ENCODE results near the gene B3GALT6. TPM values are rescaled to one million over a fixed set of nuclear protein-coding genes. Genes with fewer than 3 reads are reported as not detected.

Gene B3GALT6
- total RNA-seq, 1 experiment from 2014 or later: 33.4 TPM

- Histone ChIP-seq H3K36me3 (peaks cover 60% of the 10 kb centered on the region), H3K27me3 (no peaks in the 10 kb centered on the region), H3K9me3 (replicated peaks) (no peaks in the 10 kb centered on the region), H3K4me1 (no peaks in the 10 kb centered on the region; the same call in 1 of the 2 replicates), H3K4me3 (no peak overlapping the region), H3K27ac (no peak overlapping the region)
- no peak for DNase-seq
Measured at GRCh38 chr1:1218524-1219200, 13.4 kb upstream of the B3GALT6 start.

- Histone ChIP-seq H3K36me3 (peaks cover 65% of the 10 kb centered on the region), H3K4me1 (no peaks in the 10 kb centered on the region; the same call in 1 of the 2 replicates), H3K9me3 (replicated peaks) (no peaks in the 10 kb centered on the region)
Measured at GRCh38 chr1:1219341-1219740, 12.7 kb upstream of the B3GALT6 start.

GRCh38 chr1:1220197-1220596, 11.8 kb upstream of the B3GALT6 start:
- H3K9me3 ChIP-seq (replicated peaks): no peaks in the 10 kb centered on the region
- H3K27ac ChIP-seq: no peak overlapping the region
- H3K27me3 ChIP-seq: no peaks in the 10 kb centered on the region
- H3K4me3 ChIP-seq: no peak overlapping the region
- no peak for DNase-seq
- H3K36me3 ChIP-seq: peaks cover 74% of the 10 kb centered on the region
- no peaks in the 10 kb centered on the region; the same call in 1 of the 2 replicates for H3K4me1 ChIP-seq

More at GRCh38 chr1:1219341-1219740, 12.7 kb upstream of the B3GALT6 start:
- Histone ChIP-seq H3K4me3 (no peak overlapping the region), H3K27ac (no peak overlapping the region), H3K27me3 (no peaks in the 10 kb centered on the region)
- DNase-seq: no peak

GRCh38 chr1:1221887-1222574, 10.0 kb upstream of the B3GALT6 start:
- Histone ChIP-seq H3K4me3 (no peak overlapping the region), H3K27ac (no peak overlapping the region), H3K4me1 (no peaks in the 10 kb centered on the region), H3K36me3 (peaks cover 87% of the 10 kb centered on the region), H3K27me3 (no peaks in the 10 kb centered on the region), H3K9me3 (replicated peaks) (no peaks in the 10 kb centered on the region)
- no peak for DNase-seq

- H3K4me1 ChIP-seq: no peaks in the 10 kb centered on the region
- no peaks in the 10 kb centered on the region for H3K27me3 ChIP-seq
- no peaks in the 10 kb centered on the region for H3K9me3 ChIP-seq (replicated peaks)
- peaks cover 87% of the 10 kb centered on the region for H3K36me3 ChIP-seq
- no peak for DNase-seq
- no peak overlapping the region for H3K4me3 ChIP-seq
- no peak overlapping the region for H3K27ac ChIP-seq
Measured at GRCh38 chr1:1222575-1223225, 9.3 kb upstream of the B3GALT6 start.

- H3K4me1 ChIP-seq: no peaks in the 10 kb centered on the region
- DNase-seq: no peak
- H3K36me3 ChIP-seq: peaks cover 87% of the 10 kb centered on the region
- H3K9me3 ChIP-seq (replicated peaks): no peaks in the 10 kb centered on the region
- no peak overlapping the region for H3K27ac ChIP-seq
- no peak overlapping the region for H3K4me3 ChIP-seq
- no peaks in the 10 kb centered on the region for H3K27me3 ChIP-seq
Measured at GRCh38 chr1:1223321-1223720, 8.7 kb upstream of the B3GALT6 start.

GRCh38 chr1:1223891-1224290, 8.1 kb upstream of the B3GALT6 start:
- Histone ChIP-seq H3K4me1 (no peaks in the 10 kb centered on the region), H3K9me3 (replicated peaks) (no peaks in the 10 kb centered on the region), H3K4me3 (no peak overlapping the region), H3K27me3 (no peaks in the 10 kb centered on the region), H3K36me3 (peaks cover 86% of the 10 kb centered on the region), H3K27ac (no peak overlapping the region)
- DNase-seq: no peak

GRCh38 chr1:1225238-1225845, 6.7 kb upstream of the B3GALT6 start:
- H3K36me3 ChIP-seq: peaks cover 77% of the 10 kb centered on the region
- no peak for DNase-seq
- no peak overlapping the region for H3K4me3 ChIP-seq
- no peaks in the 10 kb centered on the region for H3K4me1 ChIP-seq
- H3K27ac ChIP-seq: no peak overlapping the region
- H3K27me3 ChIP-seq: no peaks in the 10 kb centered on the region
- H3K9me3 ChIP-seq (replicated peaks): no peaks in the 10 kb centered on the region

GRCh38 chr1:1225913-1226312, 6.1 kb upstream of the B3GALT6 start:
- Histone ChIP-seq H3K36me3 (peaks cover 71% of the 10 kb centered on the region), H3K4me1 (no peaks in the 10 kb centered on the region), H3K9me3 (replicated peaks) (no peaks in the 10 kb centered on the region), H3K27ac (no peak overlapping the region), H3K4me3 (no peak overlapping the region), H3K27me3 (no peaks in the 10 kb centered on the region)
- DNase-seq: no peak

GRCh38 chr1:1226566-1227362, 5.3 kb upstream of the B3GALT6 start:
- DNase-seq: no peak
- Histone ChIP-seq H3K36me3 (peaks cover 62% of the 10 kb centered on the region), H3K27me3 (no peaks in the 10 kb centered on the region), H3K4me1 (no peaks in the 10 kb centered on the region), H3K4me3 (no peak overlapping the region), H3K9me3 (replicated peaks) (no peaks in the 10 kb centered on the region), H3K27ac (no peak overlapping the region)

GRCh38 chr1:1227386-1227785, 4.7 kb upstream of the B3GALT6 start:
- no peaks in the 10 kb centered on the region for H3K27me3 ChIP-seq
- no peak overlapping the region for H3K27ac ChIP-seq
- DNase-seq: no peak
- H3K36me3 ChIP-seq: peaks cover 56% of the 10 kb centered on the region
- H3K4me1 ChIP-seq: no peaks in the 10 kb centered on the region
- H3K4me3 ChIP-seq: no peak overlapping the region
- no peaks in the 10 kb centered on the region for H3K9me3 ChIP-seq (replicated peaks)

GRCh38 chr1:1228187-1228586, 3.9 kb upstream of the B3GALT6 start:
- no peaks in the 10 kb centered on the region for H3K4me1 ChIP-seq
- H3K27me3 ChIP-seq: no peaks in the 10 kb centered on the region
- H3K9me3 ChIP-seq (replicated peaks): no peaks in the 10 kb centered on the region
- no peak overlapping the region for H3K27ac ChIP-seq
- H3K36me3 ChIP-seq: peaks cover 48% of the 10 kb centered on the region
- DNase-seq: no peak
- H3K4me3 ChIP-seq: no peak overlapping the region

- Histone ChIP-seq H3K27ac (no peak overlapping the region), H3K36me3 (peaks cover 46% of the 10 kb centered on the region), H3K4me3 (no peak overlapping the region), H3K27me3 (no peaks in the 10 kb centered on the region), H3K9me3 (replicated peaks) (no peaks in the 10 kb centered on the region), H3K4me1 (no peaks in the 10 kb centered on the region)
- no peak for DNase-seq
Measured at GRCh38 chr1:1228596-1229321, 3.3 kb upstream of the B3GALT6 start.

- H3K27me3 ChIP-seq: no peaks in the 10 kb centered on the region
- H3K9me3 ChIP-seq (replicated peaks): no peaks in the 10 kb centered on the region
- no peaks in the 10 kb centered on the region for H3K4me1 ChIP-seq
- peaks cover 37% of the 10 kb centered on the region for H3K36me3 ChIP-seq
- no peak overlapping the region for H3K27ac ChIP-seq
- no peak overlapping the region for H3K4me3 ChIP-seq
- DNase-seq: no peak
Measured at GRCh38 chr1:1229770-1230169, 2.3 kb upstream of the B3GALT6 start.
